ENCODE measurements around the gene HSPB6. TPM values are rescaled to one million over a fixed set of nuclear protein-coding genes. Genes with fewer than 3 reads are reported as not detected.

HSPB6 gene
- total RNA-seq, 4 donors from 2014 or later, result 22.3 to 185 (median 43.9) TPM

DNA sequence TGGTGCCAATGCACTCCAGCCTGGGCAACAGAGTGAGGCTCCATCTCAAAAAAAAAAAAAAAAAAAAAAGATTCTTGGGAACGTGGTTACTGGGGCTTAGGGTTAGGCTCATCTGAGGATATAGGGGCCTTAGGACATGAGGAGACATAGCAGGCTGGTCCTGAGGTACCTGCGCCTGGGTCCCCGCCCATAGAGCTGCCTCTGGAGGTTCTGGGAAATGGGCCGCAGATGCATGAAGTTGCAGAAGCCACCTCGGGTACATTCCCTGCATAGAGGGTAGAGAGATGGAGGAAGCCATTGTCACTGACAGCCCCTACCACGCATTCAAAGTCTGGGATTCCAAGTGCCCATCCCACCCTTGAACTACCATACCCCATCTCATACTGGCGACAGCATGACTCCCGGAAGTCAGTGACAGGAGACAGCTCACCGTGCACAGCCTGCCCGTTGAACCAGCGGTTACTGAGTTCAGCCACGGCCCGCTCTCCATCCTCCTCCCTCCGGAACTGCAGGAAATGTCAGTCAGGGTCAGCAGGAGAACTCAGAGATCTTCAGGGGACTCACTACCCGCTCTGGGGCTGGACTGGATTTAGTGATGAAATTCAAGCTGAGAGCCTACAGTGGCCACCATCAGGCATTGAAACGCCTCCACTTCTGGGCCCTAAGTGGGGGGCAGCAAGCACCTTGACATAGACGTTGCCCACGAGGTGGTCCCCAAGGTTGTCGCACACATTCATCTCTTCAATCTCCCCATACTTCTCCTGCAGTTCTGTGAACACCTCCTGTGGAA is 13.0 kb downstream of the HSPB6 start:
- intact Hi-C loops (cut with DNase I; ENCODE audit: low total_unique reads), result loop anchor here (10.0 kb wide), 1 partner anchor 191 kb away; the partner anchor contains the start of gene LRFN3
- TF ChIP-seq, protein P1, sequence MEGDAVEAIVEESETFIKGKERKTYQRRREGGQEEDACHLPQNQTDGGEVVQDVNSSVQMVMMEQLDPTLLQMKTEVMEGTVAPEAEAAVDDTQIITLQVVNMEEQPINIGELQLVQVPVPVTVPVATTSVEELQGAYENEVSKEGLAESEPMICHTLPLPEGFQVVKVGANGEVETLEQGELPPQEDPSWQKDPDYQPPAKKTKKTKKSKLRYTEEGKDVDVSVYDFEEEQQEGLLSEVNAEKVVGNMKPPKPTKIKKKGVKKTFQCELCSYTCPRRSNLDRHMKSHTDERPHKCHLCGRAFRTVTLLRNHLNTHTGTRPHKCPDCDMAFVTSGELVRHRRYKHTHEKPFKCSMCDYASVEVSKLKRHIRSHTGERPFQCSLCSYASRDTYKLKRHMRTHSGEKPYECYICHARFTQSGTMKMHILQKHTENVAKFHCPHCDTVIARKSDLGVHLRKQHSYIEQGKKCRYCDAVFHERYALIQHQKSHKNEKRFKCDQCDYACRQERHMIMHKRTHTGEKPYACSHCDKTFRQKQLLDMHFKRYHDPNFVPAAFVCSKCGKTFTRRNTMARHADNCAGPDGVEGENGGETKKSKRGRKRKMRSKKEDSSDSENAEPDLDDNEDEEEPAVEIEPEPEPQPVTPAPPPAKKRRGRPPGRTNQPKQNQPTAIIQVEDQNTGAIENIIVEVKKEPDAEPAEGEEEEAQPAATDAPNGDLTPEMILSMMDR (IDR thresholded peaks at IDR 0.05), result no peak
- TF ChIP-seq POLR2AphosphoS5 (IDR thresholded peaks at IDR 0.05), result no peak
- no peak for TF ChIP-seq EP300 (IDR thresholded peaks at IDR 0.05; ENCODE audit: low read depth)
- TF ChIP-seq POLR2A (IDR thresholded peaks at IDR 0.05), result no peak
- DNase-seq, result no peak
- H3K4me3 ChIP-seq, result peak overlapping the region in 1 of 4 donors; percentile 77
- no peaks in the 10 kb centered on the region for H3K9me3 ChIP-seq
- peak overlapping the region; percentile 97 to 100 (median 100) for H3K27ac ChIP-seq
- H3K36me3 ChIP-seq, result no peaks in the 10 kb centered on the region
- H3K27me3 ChIP-seq, result no peaks in the 10 kb centered on the region
- 92% methylated on average over 19 of the region's 19 CpGs; no CpG with 5 or more reads in 1 of the 2 donors for WGBS, 2 donors (ENCODE audit: low coverage in 1 of 2)
- peaks cover 18 to 39% (median 33%) of the 10 kb centered on the region in 4 donors for H3K4me1 ChIP-seq
- in situ Hi-C loops (cut with MboI; ENCODE audit: low pct_ligation_motif_present in 1 of 4, low pct_unique_long_range_greater_than_20kb in 1 of 4, low sequenced_read_pairs in 3 of 4), result no loop called here

- DNase-seq, result peak; percentile 67
- Histone ChIP-seq H3K36me3 (peaks cover 0 to 6% (median 0%) of the 10 kb centered on the region in 4 donors), H3K27ac (peak within 1 kb of the TSS; percentile 82 to 97 (median 88)), H3K4me1 (peaks cover 14 to 33% (median 26%) of the 10 kb centered on the region in 4 donors), H3K4me3 (peak within 1 kb of the TSS in 2 of 4 donors; percentile 52 to 63), H3K9me3 (no peaks in the 10 kb centered on the region), H3K27me3 (no peaks in the 10 kb centered on the region)
- in situ Hi-C loops (cut with MboI; ENCODE audit: low pct_ligation_motif_present in 1 of 4, low pct_unique_long_range_greater_than_20kb in 1 of 4, low sequenced_read_pairs in 3 of 4) (no loop called here), intact Hi-C loops (cut with DNase I; ENCODE audit: low total_unique reads) (loop anchor here (10.0 kb wide), 1 partner anchor 193 kb away; the partner anchor contains the start of gene LRFN3)
- TF ChIP-seq POLR2A (IDR thresholded peaks at IDR 0.05) (peak; percentile 34), EP300 (IDR thresholded peaks at IDR 0.05; ENCODE audit: low read depth) (no peak), POLR2AphosphoS5 (IDR thresholded peaks at IDR 0.05) (peak; percentile 42 to 54 (median 47))
- TF ChIP-seq, protein P1 (IDR thresholded peaks at IDR 0.05), result no peak
- 83 to 100% methylated on average over 1 to 9 of the region's 9 CpGs for WGBS, 2 donors (ENCODE audit: low coverage in 1 of 2)
Measured at GRCh38 chr19:35742121-35742724, 14.6 kb downstream of the HSPB6 start, which contains the start of gene IGFLR1. IGFLR1 (minus strand) TSS chr19:35742452; CDS start chr19:35741180, 1,272 bp downstream.

DNA sequence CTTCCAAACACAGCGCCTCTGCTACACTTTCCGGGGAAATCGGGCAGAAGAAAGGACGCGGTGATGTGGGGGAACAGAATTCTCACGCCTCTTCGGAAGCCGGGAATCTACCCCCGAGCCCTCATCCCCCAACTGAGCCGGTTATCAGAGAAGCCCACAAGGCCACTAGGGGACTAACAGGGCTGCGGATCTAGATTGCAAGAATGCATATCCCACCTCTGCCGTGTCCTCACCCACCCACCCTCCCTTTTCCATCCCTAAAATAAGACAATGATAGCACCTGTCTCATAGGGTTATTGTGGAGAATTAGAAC is 15.7 kb downstream of the HSPB6 start:
- H3K9me3 ChIP-seq, result no peaks in the 10 kb centered on the region
- TF ChIP-seq, protein P1 (IDR thresholded peaks at IDR 0.05), result no peak
- TF ChIP-seq POLR2AphosphoS5 (IDR thresholded peaks at IDR 0.05) (no peak), POLR2A (IDR thresholded peaks at IDR 0.05) (no peak), EP300 (IDR thresholded peaks at IDR 0.05; ENCODE audit: low read depth) (no peak)
- WGBS, 2 donors (ENCODE audit: low coverage in 1 of 2), result 0 to 3% methylated on average over 1 to 9 of the region's 12 CpGs
- peaks cover 0 to 7% (median 3%) of the 10 kb centered on the region in 4 donors for H3K36me3 ChIP-seq
- DNase-seq, result no peak
- H3K27ac ChIP-seq, result peak overlapping the region; percentile 82 to 97 (median 88)
- intact Hi-C loops (cut with DNase I; ENCODE audit: low total_unique reads) (loop anchor here (10.0 kb wide), 1 partner anchor 194 kb away; the partner anchor contains the start of gene LRFN3), in situ Hi-C loops (cut with MboI; ENCODE audit: low pct_ligation_motif_present in 1 of 4, low pct_unique_long_range_greater_than_20kb in 1 of 4, low sequenced_read_pairs in 3 of 4) (no loop called here)
- no peaks in the 10 kb centered on the region for H3K27me3 ChIP-seq
- H3K4me1 ChIP-seq, result peaks cover 11 to 27% (median 20%) of the 10 kb centered on the region in 4 donors
- peak overlapping the region; percentile 49 to 63 (median 54) for H3K4me3 ChIP-seq

Measured in transverse colon (tissue), 4 donors.